GM23248 (cell line): ENCODE data around the gene TNRC6C.

Source experiments
- EZH2 ChIP-seq: fragments of 200-600 bp; sonication (generic); IDR thresholded peaks from 2 replicates; pipeline ENCODE4 v1.6.1; 2018; ENCODE audit warnings: antibody characterized with exemption, mild to moderate bottlenecking; ENCODE audit not compliant: insufficient read depth, poor library complexity, severe bottlenecking
- EZH2phosphoT487 ChIP-seq: fragments of 200-600 bp; sonication (generic); IDR thresholded peaks from 2 replicates; pipeline ENCODE4 v1.6.1; 2018; ENCODE audit warnings: antibody characterized with exemption, moderate library complexity, mild to moderate bottlenecking, low read depth; ENCODE audit not compliant: insufficient read depth

DNA sequence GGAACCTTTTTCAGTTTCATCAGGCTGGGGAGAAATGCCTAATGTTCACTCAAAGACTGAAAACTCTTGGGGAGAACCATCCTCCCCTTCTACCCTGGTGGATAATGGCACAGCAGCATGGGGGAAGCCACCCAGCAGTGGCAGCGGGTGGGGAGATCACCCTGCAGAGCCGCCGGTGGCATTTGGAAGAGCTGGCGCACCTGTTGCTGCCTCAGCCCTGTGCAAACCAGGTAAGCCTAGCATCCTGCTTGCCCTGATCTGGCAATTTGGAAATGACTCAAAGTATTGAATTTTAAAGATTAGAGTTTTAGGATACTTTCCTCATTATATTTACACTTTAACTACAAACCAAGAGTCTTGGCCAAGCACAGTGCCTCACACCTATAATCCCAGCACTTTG lies 106.2 kb downstream of the TNRC6C start:
- TF ChIP-seq EZH2phosphoT487, result no peak
- no peak for TF ChIP-seq EZH2
